Left lung (tissue), 8 donors: ENCODE data around the gene MKLN1. TPM values are rescaled to one million over a fixed set of nuclear protein-coding genes. Genes with fewer than 3 reads are reported as not detected.

Source experiments
- polyA plus RNA-seq, 6 donors: library from polyadenylated mRNA; unstranded; fragments of 120-200 nt; gene quantifications; one replicate each; pipeline ENCODE4 v1.2.1, GENCODE V29; 2013; ENCODE audit not compliant: insufficient read length in 6 of 6
- total RNA-seq, 2 donors: library from RNA; stranded (reverse); fragmentation: NEBNext Ultra II Directional; extraction: Animal tissue kit (Norgen Biotek cat#: 25700); gene quantifications; one replicate each; pipeline ENCODE4 v1.2.1, GENCODE V29; 2021
- donor health status: DM: no; HTN: yes; CAD: no.
- donor health status: DM: no; HTN: no; CAD: no.

The MKLN1 gene
- total and polyA plus RNA-seq, 8 donors = 38.7 to 49.0 (median 44.5) TPM

Other genes starting within 250 kb of the MKLN1 start
- 100 to 1,000 TPM in 1 of 2 donors, 10 to 100 TPM in 1; 62.1 to 124 TPM for gene PODXL, start 228.8 kb downstream of the MKLN1 start, total RNA-seq
- gene PODXL, start 228.8 kb downstream of the MKLN1 start, polyA plus RNA-seq = 10 to 100 TPM; 52.3 to 77.9 (median 60.5) TPM